ENCODE measurements around the gene BUD31.
"Not testable (repeated sequence)": the region's sequence is repeated elsewhere in the genome, so short reads cannot be mapped to it uniquely, and the experiment has no call there.

Gene BUD31

DNA sequence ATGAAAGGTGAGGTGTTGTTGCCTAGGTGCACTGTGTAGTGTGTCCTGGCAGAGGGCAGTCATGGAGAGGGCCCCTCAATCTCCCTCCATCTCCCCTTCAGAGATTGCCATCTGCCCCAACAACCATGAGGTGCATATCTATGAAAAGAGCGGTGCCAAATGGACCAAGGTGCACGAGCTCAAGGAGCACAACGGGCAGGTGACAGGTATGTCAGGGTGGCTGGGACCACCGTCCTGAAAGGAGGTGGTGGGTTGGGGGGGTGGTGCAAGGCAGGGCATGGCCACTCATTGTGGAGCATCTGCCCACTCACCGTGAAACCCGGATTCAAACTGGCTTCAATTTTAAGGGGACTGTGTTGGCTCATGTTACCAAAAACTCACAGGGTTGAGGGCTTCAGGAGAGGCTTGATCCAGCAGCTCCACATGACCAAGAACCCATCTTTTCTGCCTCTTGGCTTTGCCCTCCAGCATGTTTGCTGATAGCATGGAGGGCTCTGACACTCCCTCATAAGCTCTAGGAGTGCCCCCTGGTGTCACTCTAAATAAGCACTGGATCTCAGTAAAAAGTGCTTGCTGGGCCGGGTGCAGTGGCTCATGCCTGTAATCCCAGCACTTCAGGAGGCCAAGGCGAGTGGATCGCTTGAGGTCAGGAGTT lies 22.1 kb upstream of the BUD31 start (continued):
- TF ChIP-seq, protein P1, sequence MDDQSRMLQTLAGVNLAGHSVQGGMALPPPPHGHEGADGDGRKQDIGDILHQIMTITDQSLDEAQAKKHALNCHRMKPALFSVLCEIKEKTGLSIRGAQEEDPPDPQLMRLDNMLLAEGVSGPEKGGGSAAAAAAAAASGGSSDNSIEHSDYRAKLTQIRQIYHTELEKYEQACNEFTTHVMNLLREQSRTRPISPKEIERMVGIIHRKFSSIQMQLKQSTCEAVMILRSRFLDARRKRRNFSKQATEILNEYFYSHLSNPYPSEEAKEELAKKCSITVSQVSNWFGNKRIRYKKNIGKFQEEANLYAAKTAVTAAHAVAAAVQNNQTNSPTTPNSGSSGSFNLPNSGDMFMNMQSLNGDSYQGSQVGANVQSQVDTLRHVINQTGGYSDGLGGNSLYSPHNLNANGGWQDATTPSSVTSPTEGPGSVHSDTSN (CRISPR knock-in tag; IDR thresholded peaks at IDR 0.05), result no peak
- TF ChIP-seq, protein P2, sequence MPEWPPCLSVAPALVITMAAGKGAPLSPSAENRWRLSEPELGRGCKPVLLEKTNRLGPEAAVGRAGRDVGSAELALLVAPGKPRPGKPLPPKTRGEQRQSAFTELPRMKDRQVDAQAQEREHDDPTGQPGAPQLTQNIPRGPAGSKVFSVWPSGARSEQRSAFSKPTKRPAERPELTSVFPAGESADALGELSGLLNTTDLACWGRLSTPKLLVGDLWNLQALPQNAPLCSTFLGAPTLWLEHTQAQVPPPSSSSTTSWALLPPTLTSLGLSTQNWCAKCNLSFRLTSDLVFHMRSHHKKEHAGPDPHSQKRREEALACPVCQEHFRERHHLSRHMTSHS (tag by site-specific recombination; IDR thresholded peaks at IDR 0.05), result no peak
- no peak for TF ChIP-seq ZNF677 (tag by site-specific recombination; IDR thresholded peaks at IDR 0.05)
- TF ChIP-seq ZNF311 (tag by site-specific recombination; IDR thresholded peaks at IDR 0.05; ENCODE audit: borderline replicate concordance), result no peak

DNA sequence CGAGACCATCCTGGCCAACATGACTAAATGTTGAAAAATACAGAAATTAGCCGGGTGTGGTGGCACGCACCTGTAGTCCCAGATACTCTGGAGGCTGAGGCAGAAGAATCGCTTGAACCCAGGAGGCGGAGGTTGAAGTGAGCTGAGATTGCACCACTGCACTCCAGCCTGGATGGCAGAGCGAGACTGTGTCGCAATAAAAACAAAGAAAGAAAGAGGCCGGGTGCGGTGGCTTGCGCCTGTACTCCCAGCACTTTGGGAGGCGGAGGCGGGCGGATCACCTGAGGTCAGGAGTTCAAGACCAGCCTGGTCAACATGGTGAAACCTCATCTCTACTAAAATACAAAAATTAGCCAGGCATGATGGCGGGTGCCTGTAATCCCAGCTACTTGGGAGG lies 21.5 kb upstream of the BUD31 start:
- not testable (repeated sequence) for H3K4me1 ChIP-seq (ENCODE audit: control insufficient read depth, insufficient read depth, low read length); H3K27ac ChIP-seq (ENCODE audit: extremely low read depth, low read depth, low read length); H3K9me3 ChIP-seq (ENCODE audit: control insufficient read depth, insufficient read depth, low read depth, low read length); H3K4me3 ChIP-seq (ENCODE audit: low read depth, low read length)
- ChIA-PET POLR2A (interaction anchor here (0.6 kb wide), 2 partner anchors 19 to 100 kb away, joined by 3 to 6 read pairs; no protein-coding TSS in a partner anchor), CTCF (interaction anchor here (0.6 to 1.7 kb wide), 4 partner anchors 9 to 58 kb away, joined by 3 to 10 read pairs (median 4); no protein-coding TSS in a partner anchor)
- TF ChIP-seq KLF1 (tag by site-specific recombination; IDR thresholded peaks at IDR 0.05), result peak; percentile 9; the same call in 1 of the 2 replicates
- peaks cover 12 to 33% of the 10 kb centered on the region in 2 experiments; a peak in 2 of 3 replicates for H3K36me3 ChIP-seq (ENCODE audit: control insufficient read depth in 2 of 2, insufficient read depth in 1 of 2, low read length in 2 of 2)

DNA sequence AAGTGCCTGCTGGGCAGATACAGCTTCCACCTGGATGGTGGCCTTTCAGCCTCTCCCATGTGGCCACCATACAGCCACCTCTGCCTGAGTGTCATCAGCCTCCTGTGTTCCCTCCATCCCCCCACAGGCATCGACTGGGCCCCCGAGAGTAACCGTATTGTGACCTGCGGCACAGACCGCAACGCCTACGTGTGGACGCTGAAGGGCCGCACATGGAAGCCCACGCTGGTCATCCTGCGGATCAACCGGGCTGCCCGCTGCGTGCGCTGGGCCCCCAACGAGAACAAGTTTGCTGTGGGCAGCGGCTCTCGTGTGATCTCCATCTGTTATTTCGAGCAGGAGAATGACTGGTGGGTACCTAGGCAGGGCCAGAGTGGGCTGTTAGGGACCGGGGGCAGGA lies 20.9 kb upstream of the BUD31 start:
- POLR2A ChIA-PET, result interaction anchor here (0.6 kb wide), 2 partner anchors 18 to 100 kb away, joined by 3 to 6 read pairs; no protein-coding TSS in a partner anchor

DNA sequence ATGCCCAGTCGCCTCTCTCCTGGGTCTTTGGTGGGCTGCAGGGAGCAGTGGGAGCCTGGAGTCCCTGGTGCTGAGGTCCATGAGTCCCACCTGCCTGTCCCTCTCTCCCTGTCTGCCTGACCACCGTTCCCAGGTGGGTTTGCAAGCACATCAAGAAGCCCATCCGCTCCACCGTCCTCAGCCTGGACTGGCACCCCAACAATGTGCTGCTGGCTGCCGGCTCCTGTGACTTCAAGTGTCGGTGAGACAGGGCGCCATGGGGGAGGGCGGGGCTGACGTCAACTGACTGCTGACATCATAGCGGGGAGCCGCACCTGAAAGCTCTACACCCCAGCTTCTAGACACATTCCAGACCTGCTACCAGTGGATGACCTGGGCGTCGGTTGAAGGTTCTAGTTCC lies 19.0 kb upstream of the BUD31 start:
- POLR2A ChIA-PET, result interaction anchor here (0.5 to 1.8 kb wide), 5 partner anchors 9 to 49 kb away, joined by 3 to 6 read pairs (median 4); partner anchors contain the start of genes BUD31 and CPSF4
- Histone ChIP-seq H3K4me3 (ENCODE audit: low read depth, low read length) (no peak overlapping the region), H3K36me3 (ENCODE audit: control insufficient read depth in 2 of 2, insufficient read depth in 1 of 2, low read length in 2 of 2) (peaks cover 16 to 55% of the 10 kb centered on the region in 2 experiments; a peak in 2 of 3 replicates), H3K4me1 (ENCODE audit: control insufficient read depth, insufficient read depth, low read length) (no peaks in the 10 kb centered on the region), H3K27ac (ENCODE audit: extremely low read depth, low read depth, low read length) (no peak overlapping the region), H3K9me3 (ENCODE audit: control insufficient read depth, insufficient read depth, low read depth, low read length) (no peaks in the 10 kb centered on the region)
- TF ChIP-seq ZNF350 (tag by site-specific recombination; IDR thresholded peaks at IDR 0.05), result no peak
- no peak for TF ChIP-seq ZNF155 (tag by site-specific recombination; IDR thresholded peaks at IDR 0.05)
- TF ChIP-seq KLF1 (tag by site-specific recombination; IDR thresholded peaks at IDR 0.05), result no peak
- TF ChIP-seq ZIC2 (tag by site-specific recombination; IDR thresholded peaks at IDR 0.05), result no peak
- TF ChIP-seq, protein P3, sequence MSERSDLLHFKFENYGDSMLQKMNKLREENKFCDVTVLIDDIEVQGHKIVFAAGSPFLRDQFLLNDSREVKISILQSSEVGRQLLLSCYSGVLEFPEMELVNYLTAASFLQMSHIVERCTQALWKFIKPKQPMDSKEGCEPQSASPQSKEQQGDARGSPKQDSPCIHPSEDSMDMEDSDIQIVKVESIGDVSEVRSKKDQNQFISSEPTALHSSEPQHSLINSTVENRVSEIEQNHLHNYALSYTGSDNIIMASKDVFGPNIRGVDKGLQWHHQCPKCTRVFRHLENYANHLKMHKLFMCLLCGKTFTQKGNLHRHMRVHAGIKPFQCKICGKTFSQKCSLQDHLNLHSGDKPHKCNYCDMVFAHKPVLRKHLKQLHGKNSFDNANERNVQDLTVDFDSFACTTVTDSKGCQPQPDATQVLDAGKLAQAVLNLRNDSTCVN (tag by site-specific recombination; optimal IDR thresholded peaks at IDR 0.05), result no peak
- no peak for TF ChIP-seq ZNF843 (tag by site-specific recombination; IDR thresholded peaks at IDR 0.05)
- no peak for TF ChIP-seq KLF7 (tag by site-specific recombination; IDR thresholded peaks at IDR 0.05; ENCODE audit: borderline replicate concordance)
- no peak for TF ChIP-seq ZFP37 (tag by site-specific recombination; IDR thresholded peaks at IDR 0.05)
- TF ChIP-seq, protein P4, sequence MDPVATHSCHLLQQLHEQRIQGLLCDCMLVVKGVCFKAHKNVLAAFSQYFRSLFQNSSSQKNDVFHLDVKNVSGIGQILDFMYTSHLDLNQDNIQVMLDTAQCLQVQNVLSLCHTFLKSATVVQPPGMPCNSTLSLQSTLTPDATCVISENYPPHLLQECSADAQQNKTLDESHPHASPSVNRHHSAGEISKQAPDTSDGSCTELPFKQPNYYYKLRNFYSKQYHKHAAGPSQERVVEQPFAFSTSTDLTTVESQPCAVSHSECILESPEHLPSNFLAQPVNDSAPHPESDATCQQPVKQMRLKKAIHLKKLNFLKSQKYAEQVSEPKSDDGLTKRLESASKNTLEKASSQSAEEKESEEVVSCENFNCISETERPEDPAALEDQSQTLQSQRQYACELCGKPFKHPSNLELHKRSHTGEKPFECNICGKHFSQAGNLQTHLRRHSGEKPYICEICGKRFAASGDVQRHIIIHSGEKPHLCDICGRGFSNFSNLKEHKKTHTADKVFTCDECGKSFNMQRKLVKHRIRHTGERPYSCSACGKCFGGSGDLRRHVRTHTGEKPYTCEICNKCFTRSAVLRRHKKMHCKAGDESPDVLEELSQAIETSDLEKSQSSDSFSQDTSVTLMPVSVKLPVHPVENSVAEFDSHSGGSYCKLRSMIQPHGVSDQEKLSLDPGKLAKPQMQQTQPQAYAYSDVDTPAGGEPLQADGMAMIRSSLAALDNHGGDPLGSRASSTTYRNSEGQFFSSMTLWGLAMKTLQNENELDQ (tag by site-specific recombination; IDR thresholded peaks at IDR 0.05; ENCODE audit: low read depth), result no peak
- TF ChIP-seq, protein P5, sequence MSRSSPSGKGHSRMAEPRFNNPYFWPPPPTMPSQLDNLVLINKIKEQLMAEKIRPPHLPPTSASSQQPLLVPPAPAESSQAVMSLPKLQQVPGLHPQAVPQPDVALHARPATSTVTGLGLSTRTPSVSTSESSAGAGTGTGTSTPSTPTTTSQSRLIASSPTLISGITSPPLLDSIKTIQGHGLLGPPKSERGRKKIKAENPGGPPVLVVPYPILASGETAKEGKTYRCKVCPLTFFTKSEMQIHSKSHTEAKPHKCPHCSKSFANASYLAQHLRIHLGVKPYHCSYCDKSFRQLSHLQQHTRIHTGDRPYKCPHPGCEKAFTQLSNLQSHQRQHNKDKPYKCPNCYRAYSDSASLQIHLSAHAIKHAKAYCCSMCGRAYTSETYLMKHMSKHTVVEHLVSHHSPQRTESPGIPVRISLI (tag by site-specific recombination; IDR thresholded peaks at IDR 0.05), result no peak
- no peak for TF ChIP-seq ZFP41 (tag by site-specific recombination; IDR thresholded peaks at IDR 0.05; ENCODE audit: borderline replicate concordance)
- no peak for TF ChIP-seq GLIS1 (tag by site-specific recombination; IDR thresholded peaks at IDR 0.05)
- CTCF ChIA-PET, result no interaction called here

More for the DNA sequence above, 20.9 kb upstream of the BUD31 start:
- no peak for TF ChIP-seq ZNF423 (tag by site-specific recombination; IDR thresholded peaks at IDR 0.05)
- TF ChIP-seq, protein P6, sequence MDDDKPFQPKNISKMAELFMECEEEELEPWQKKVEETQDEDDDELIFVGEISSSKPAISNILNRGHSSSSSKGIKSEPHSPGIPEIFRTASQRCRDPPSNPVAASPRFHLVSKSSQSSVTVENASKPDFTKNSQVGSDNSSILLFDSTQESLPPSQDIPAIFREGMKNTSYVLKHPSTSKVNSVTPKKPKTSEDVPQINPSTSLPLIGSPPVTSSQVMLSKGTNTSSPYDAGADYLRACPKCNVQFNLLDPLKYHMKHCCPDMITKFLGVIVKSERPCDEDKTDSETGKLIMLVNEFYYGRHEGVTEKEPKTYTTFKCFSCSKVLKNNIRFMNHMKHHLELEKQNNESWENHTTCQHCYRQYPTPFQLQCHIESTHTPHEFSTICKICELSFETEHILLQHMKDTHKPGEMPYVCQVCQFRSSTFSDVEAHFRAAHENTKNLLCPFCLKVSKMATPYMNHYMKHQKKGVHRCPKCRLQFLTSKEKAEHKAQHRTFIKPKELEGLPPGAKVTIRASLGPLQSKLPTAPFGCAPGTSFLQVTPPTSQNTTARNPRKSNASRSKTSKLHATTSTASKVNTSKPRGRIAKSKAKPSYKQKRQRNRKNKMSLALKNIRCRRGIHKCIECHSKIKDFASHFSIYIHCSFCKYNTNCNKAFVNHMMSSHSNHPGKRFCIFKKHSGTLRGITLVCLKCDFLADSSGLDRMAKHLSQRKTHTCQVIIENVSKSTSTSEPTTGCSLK (tag by site-specific recombination; IDR thresholded peaks at IDR 0.05), result no peak
- Histone ChIP-seq H3K27ac (ENCODE audit: extremely low read depth, low read depth, low read length) (no peak overlapping the region), H3K36me3 (ENCODE audit: control insufficient read depth in 2 of 2, insufficient read depth in 1 of 2, low read length in 2 of 2) (peaks cover 12 to 37% of the 10 kb centered on the region in 2 experiments; a peak in 2 of 3 replicates), H3K9me3 (ENCODE audit: control insufficient read depth, insufficient read depth, low read depth, low read length) (no peaks in the 10 kb centered on the region), H3K4me3 (ENCODE audit: low read depth, low read length) (no peak overlapping the region), H3K4me1 (ENCODE audit: control insufficient read depth, insufficient read depth, low read length) (no peaks in the 10 kb centered on the region)
- CTCF ChIA-PET, result interaction anchor here (0.6 to 1.7 kb wide), 3 partner anchors 19 to 57 kb away, joined by 3 to 10 read pairs (median 4); no protein-coding TSS in a partner anchor

Measured in HEK293 (cell line).